Neural progenitor cell (in vitro differentiated cells): ENCODE measurements around the gene PPP2R5C.

Experiments
- CTCF ChIP-seq: fragments of 200-600 bp; sonication (generic); IDR thresholded peaks from 2 replicates; pipeline ENCODE4 v1.5.1; 2017; ENCODE audit warnings: antibody characterized with exemption, mild to moderate bottlenecking
- EZH2 ChIP-seq: fragments of 200-600 bp; sonication (generic); IDR thresholded peaks from 2 replicates; pipeline ENCODE4 v1.6.1; 2017; ENCODE audit warnings: antibody characterized with exemption, mild to moderate bottlenecking, moderate library complexity

- TF ChIP-seq CTCF (no peak), EZH2 (peak; percentile 27)
These were observed 496 bp downstream of the PPP2R5C start for GRCh38 chr14:101761881-101762529.
